HG03354 (cell line): ENCODE data around the gene ETV1.

Experiments
- ATAC-seq: cut with Tn5 transposase; IDR thresholded peaks from one replicate; pipeline ENCODE4 v1.9.1; 2021; ENCODE audit warnings: mild to moderate bottlenecking; ENCODE audit not compliant: unreplicated experiment, poor library complexity, severe bottlenecking

ETV1 gene

DNA sequence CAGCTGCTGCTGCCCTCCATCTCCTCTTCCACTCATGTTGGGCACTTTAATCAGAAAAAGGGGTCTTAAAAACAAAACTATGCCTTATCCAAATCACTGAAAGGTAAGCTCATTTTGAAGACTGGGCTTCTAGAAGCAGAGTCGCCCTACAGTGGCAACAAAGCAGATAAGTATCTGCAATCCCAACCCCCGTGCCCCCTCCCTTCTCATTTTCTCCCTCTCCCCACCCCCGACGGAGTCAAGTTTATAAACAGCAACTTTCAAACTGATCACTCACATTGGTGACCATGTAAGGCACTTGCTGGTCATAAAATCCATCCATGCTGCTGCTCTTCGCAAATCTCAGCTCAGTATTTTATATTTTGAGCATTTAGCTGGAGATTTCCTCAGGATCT, 738 bp downstream of the ETV1 start:
- no peak for ATAC-seq

GRCh38 chr7:13988065-13988464, 1.4 kb downstream of the ETV1 start:
- no peak for ATAC-seq

GRCh38 chr7:13987395-13987794, 2.1 kb downstream of the ETV1 start:
- ATAC-seq, result no peak

- ATAC-seq, result no peak
Observed at GRCh38 chr7:13986208-13986607, 3.3 kb downstream of the ETV1 start.

- ATAC-seq, result no peak
Observed at GRCh38 chr7:13984831-13985685, 4.4 kb downstream of the ETV1 start.

DNA sequence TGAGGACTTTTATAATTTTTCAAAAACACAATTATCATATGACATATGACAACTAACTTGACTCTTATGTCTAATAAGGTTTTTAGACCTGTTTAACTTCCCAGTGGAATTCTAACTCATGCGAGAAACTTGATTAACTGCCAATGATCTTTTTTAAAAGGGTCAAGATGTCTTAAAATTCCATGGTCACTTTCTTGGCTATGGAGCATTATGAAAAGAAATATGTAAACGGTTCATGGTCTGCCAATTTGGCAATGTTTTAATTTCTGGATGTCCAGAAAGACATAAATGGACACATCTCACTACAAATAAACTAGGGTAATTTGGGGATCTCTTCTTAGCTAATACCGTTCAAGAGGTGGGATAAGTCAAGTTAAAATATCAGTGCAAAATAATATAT, 5.4 kb downstream of the ETV1 start:
- no peak for ATAC-seq

DNA sequence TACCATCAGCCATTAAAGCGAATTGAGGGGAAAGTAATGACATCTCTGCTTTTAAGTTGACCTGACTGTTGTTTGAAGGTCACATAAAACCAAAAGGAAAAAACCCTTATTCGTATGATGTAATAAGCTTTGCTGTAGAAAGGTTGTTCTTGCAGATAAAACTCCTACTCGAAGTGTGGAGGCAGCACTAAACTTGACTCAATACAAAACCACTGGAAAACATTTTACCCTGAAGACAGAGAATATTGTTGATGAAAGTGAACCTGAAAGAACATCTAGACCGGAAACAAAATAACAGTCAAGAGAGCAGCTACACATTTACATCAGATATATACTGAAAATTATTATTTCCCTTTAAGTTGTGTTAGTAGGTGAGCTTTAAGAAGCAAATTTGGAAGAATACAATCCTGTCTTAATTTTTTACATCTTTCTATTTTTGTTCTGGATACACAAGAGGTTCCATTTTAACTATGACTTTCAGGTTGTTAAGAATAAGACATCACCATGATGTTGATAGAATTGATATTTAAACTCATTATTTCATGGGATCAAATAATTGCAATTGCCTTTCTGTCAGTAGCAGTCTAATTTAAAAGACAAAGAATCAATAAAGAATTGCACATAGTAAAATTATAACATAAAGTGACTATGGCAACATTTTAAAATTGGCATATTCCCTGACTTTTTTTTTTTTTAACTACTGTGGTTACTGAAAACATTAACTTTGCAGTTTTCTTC, 6.4 kb downstream of the ETV1 start:
- ATAC-seq, result no peak

DNA sequence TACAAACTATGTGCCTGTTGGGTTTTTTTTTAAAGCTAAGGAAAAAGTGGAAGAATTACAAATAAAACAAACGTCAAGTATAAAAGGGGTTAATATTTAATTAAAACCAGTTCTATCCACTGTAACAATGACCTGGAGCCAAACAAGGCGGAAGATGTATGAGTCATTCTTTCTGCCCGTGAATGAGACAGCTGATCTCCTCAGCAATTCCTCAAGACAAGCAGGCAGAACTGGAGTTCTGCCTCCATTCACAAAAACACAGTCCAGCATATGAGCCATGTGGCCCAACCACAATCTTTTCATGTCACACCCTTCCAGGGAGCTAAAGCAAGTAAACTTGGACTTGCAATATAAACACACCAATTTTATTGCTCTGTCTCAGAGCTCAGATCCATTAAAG, 8.4 kb downstream of the ETV1 start:
- no peak for ATAC-seq

DNA sequence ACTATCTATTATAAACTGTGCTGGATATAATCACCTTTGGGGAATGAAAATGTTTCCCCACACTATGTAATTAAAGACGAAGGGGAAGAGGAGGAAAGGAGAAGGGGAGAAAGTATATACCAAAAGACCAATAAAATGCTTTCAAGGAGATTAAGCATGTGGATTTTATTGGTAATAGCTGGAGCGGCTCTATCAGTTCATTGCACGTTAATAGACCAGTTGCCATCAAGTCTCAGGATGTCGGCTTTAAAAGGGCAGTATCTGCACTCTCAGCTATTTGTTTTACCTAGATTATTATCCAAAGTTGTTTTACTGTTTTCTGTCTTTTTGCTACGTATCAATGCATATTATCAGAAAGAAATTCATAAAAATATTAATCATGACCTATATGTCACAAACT, 9.0 kb downstream of the ETV1 start:
- no peak for ATAC-seq

- no peak for ATAC-seq
Observed at GRCh38 chr7:13979671-13980435, 9.6 kb downstream of the ETV1 start.

GRCh38 chr7:13976594-13976993, 12.9 kb downstream of the ETV1 start:
- ATAC-seq, result no peak

GRCh38 chr7:13965077-13965476, 24.4 kb downstream of the ETV1 start:
- ATAC-seq, result no peak

DNA sequence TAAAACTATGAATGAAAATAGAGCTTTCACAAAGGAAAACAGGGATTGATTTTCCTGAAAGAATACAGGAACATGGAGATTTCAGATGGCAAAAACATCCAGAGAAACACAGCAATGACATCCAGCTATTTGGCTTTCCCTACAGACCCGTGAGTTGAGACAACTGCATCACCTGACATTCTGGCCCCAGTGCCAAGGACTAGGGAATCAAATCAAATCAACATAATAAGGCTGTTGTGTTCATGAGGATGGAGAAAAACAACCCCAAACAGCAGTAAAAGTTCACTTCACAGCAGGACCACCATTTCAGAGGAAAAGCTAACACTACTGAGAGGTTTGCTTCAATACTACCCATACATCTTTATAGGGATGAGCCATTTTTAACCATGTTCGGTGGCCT, 25.5 kb downstream of the ETV1 start:
- ATAC-seq, result no peak

- ATAC-seq, result no peak
Observed at GRCh38 chr7:13955494-13955893, 34.0 kb downstream of the ETV1 start.

DNA sequence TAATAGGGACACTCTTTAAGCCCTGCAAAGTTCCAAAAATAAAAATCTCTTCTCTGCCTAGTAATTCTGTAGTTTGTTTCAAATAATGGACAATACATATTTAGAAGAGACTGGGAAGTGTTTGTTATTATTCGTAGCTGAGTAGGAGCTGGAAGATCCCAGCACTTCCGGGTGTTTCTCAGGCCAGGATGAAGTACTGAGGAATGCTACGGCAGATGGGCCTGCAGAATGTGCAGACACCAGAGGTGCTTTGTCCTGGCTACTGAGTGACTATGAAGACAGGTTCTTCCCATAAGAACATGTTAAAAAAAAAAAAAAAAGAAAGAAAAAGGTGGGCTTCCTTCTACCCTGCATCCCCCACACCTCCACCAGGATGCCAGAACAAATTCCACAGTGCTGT, 36.1 kb downstream of the ETV1 start:
- no peak for ATAC-seq

DNA sequence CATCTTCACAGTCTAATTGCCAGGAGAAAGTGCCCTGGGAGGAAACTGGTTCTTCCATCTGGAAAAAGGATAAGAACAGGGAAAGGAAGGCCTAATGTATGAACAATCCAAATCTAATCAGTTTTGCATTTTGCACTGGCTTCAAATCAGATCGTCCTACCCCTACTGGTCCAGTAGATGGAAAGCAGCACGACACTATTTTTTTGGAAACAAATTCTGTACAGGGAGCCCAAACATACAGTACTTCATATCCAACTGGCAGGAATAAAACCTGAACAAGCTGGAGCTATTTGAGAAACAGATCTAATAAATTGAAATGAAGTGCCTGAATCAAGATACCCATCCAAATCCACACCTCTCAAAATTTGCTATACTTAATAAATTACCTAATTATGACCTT, 36.5 kb downstream of the ETV1 start:
- no peak for ATAC-seq

DNA sequence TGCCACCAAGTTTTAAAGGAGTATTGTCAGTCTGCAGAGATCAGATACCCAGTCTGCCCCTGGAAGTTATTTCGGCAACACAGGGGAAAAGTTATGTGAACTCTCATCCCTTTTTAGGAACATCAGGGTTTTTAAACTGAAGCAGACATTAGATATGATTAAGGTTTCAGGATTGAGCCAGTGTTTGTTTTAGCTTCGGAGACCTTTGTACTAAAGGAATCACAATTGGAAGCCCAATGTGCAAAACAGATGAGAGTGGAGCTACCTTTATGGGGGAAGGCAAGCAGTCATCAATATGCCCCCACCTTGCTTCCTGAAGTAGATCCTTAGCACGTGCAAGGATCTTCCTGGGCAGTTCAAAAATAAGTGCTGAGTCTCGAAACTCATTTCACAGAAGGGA, 39.5 kb downstream of the ETV1 start:
- ATAC-seq, result no peak

GRCh38 chr7:13949445-13949844, 40.0 kb downstream of the ETV1 start:
- no peak for ATAC-seq

DNA sequence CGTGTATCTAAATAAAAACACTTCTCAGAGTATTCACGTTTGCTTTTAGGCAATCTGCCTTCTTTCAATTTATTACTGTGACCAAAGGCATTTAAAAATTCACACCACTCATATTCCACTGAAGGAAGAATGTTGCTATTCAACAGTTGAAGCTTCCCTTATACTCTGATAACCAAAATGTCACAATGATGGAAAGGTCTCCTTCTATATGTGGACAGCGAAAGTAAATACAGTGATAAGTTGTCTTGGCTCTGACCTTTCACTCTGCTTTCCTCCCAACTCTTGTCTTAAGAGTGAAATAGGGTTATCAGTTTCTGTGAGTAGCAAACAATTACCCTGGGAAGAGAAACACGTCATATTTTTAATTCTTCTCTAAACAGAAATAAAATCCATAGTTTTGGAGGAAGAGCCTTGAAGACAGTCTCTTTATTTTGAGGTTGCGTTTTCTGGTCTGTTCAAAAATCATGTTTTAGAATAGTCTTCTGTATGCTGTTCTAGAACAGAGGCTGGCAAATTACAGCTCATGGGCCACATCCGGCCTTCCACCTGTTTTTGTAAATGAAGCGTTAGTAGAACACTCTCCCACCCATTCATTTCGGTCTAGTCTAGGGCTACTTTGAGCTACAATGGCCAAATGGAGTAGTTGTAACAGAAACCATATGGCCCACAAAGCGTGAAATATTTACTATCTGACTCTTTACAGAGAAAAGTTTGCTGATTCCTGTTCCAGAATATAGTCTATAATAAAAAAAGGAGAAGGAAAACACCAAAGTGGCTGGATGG, 41.3 kb downstream of the ETV1 start:
- no peak for ATAC-seq

- no peak for ATAC-seq
Observed at GRCh38 chr7:13947535-13947934, 41.9 kb downstream of the ETV1 start.
